IMR-90 (cell line): ENCODE results near the gene GZF1. TPM values are rescaled to one million over a fixed set of nuclear protein-coding genes. Genes with fewer than 3 reads are reported as not detected.

ENCODE experiments used
- ATAC-seq: fragments of 200-7000 bp; cut with Tn5 transposase; 2 replicates; pipeline ENCODE4 v1.9.1; 2020; ENCODE audit warnings: low read depth, mild to moderate bottlenecking, moderate library complexity
- BruUV-seq: library from RNA; stranded (reverse); fragments of 400-500 nt; replicated peaks from 2 replicates; lab custom pipeline; 2021; lab: Mats Ljungman, UMichigan
- CTCF ChIA-PET: fragments of 300-600 bp; formaldehyde crosslinking; extraction: SDS; loops from one replicate; lab custom pipeline; 2021; ENCODE audit warnings: antibody characterized with exemption; lab: Yijun Ruan, JAX
- POLR2A ChIA-PET: fragments of 300-600 bp; sonication (Branson Sonifier 250); formaldehyde crosslinking; loops from one replicate; lab custom pipeline; 2022; ENCODE audit warnings: antibody characterized with exemption; ENCODE audit not compliant: unreplicated experiment; lab: Charles Lee
- DNase-seq: peaks from one replicate; pipeline ENCODE4 v3.0.0; 2013
- H2AFZ ChIP-seq: replicated peaks from 2 replicates; pipeline ENCODE3; 2013; ENCODE audit warnings: low read length, mild to moderate bottlenecking; ENCODE audit not compliant: poor library complexity
- H2AK5ac ChIP-seq: 2 replicates; pipeline ENCODE4 v1.6.1; 2013; ENCODE audit warnings: low read depth, low read length, inconsistent platforms
- H2AK9ac ChIP-seq: replicated peaks from 2 replicates; pipeline ENCODE3; 2013; ENCODE audit warnings: mild to moderate bottlenecking, low read depth, low read length, moderate library complexity; ENCODE audit not compliant: poor library complexity
- H2BK120ac ChIP-seq: 2 replicates; pipeline ENCODE4 v1.6.1; 2013; ENCODE audit warnings: low read depth, low read length, inconsistent platforms
- H2BK15ac ChIP-seq: 3 replicates; pipeline ENCODE4 v1.6.1; 2013; ENCODE audit warnings: low read depth, low read length, inconsistent platforms
- H2BK20ac ChIP-seq: 2 replicates; pipeline ENCODE4 v1.6.1; 2013; ENCODE audit warnings: low read depth, mild to moderate bottlenecking, inconsistent platforms, low read length, moderate library complexity
- H2BK5ac ChIP-seq: 2 replicates; pipeline ENCODE4 v1.6.1; 2013; ENCODE audit warnings: mild to moderate bottlenecking, low read depth, low read length, inconsistent platforms; ENCODE audit not compliant: poor library complexity, severe bottlenecking
- H3K14ac ChIP-seq: replicated peaks from 2 replicates; pipeline ENCODE4 v1.6.1; 2013; ENCODE audit warnings: low read depth, low read length, inconsistent platforms
- H3K18ac ChIP-seq: 2 replicates; pipeline ENCODE4 v1.6.1; 2013; ENCODE audit warnings: low read depth, low read length, control low read depth
- H3K23ac ChIP-seq: 2 replicates; pipeline ENCODE4 v1.6.1; 2013; ENCODE audit warnings: low read depth, low read length, inconsistent platforms
- H3K27ac ChIP-seq: 2 replicates; pipeline ENCODE4 v1.5.1; 2013; ENCODE audit warnings: mild to moderate bottlenecking, control low read depth, low read length; ENCODE audit not compliant: insufficient read depth
- H3K27me3 ChIP-seq: 2 replicates; pipeline ENCODE4 v1.6.1; 2013; ENCODE audit warnings: low read length; ENCODE audit not compliant: control insufficient read depth, insufficient read depth
- H3K36me3 ChIP-seq: 2 replicates; pipeline ENCODE4 v1.6.1; 2013; ENCODE audit warnings: low read length, mixed read lengths; ENCODE audit not compliant: control insufficient read depth, insufficient read depth
- H3K4ac ChIP-seq: 2 replicates; pipeline ENCODE4 v1.6.1; 2013; ENCODE audit warnings: low read depth, low read length, inconsistent platforms
- H3K4me1 ChIP-seq: 2 replicates; pipeline ENCODE4 v1.6.1; 2013; ENCODE audit warnings: low read length, mixed read lengths; ENCODE audit not compliant: control insufficient read depth, insufficient read depth
- H3K4me2 ChIP-seq: 2 replicates; pipeline ENCODE4 v1.6.1; 2013; ENCODE audit warnings: low read depth, mild to moderate bottlenecking, control low read depth, low read length, moderate library complexity
- H3K4me3 ChIP-seq: 2 replicates; pipeline ENCODE4 v1.5.1; 2013; ENCODE audit warnings: low read depth, mild to moderate bottlenecking, control low read depth, low read length, moderate library complexity; ENCODE audit not compliant: insufficient read depth
- H3K56ac ChIP-seq: 2 replicates; pipeline ENCODE4 v1.6.1; 2013; ENCODE audit warnings: low read length, inconsistent platforms; ENCODE audit not compliant: insufficient read depth; ENCODE audit errors: extremely low read depth
- H3K79me1 ChIP-seq, 2 experiments: 2 replicates each; pipeline ENCODE4 v1.6.1; 2013; ENCODE audit warnings: low read length in 2 of 2, inconsistent platforms in 1 of 2, low read depth in 1 of 2
- H3K9ac ChIP-seq: 2 replicates; pipeline ENCODE4 v1.6.1; 2013; ENCODE audit warnings: low read depth, low read length, control low read depth
- H3K9me1 ChIP-seq: 2 replicates; pipeline ENCODE4 v1.6.1; 2013; ENCODE audit warnings: low read length, inconsistent platforms; ENCODE audit not compliant: insufficient read depth
- H3K9me3 ChIP-seq: 2 replicates; pipeline ENCODE4 v1.6.1; 2013; ENCODE audit warnings: low read length; ENCODE audit not compliant: control insufficient read depth, insufficient read depth
- H4K20me1 ChIP-seq: 2 replicates; pipeline ENCODE4 v1.6.1; 2013; ENCODE audit warnings: low read length, inconsistent platforms; ENCODE audit not compliant: insufficient read depth
- H4K5ac ChIP-seq: 2 replicates; pipeline ENCODE4 v1.6.1; 2013; ENCODE audit warnings: mild to moderate bottlenecking, low read depth, low read length, control low read depth
- H4K8ac ChIP-seq, 2 experiments: 2 replicates each; pipeline ENCODE4 v1.6.1; 2013; ENCODE audit warnings: low read depth in 2 of 2, low read length in 2 of 2, control low read depth in 1 of 2, inconsistent platforms in 1 of 2
- H4K91ac ChIP-seq: 2 replicates; pipeline ENCODE4 v1.6.1; 2013; ENCODE audit warnings: low read depth, low read length, inconsistent platforms; ENCODE audit not compliant: insufficient read depth
- BHLHE40 ChIP-seq: fragments of 150-350 bp; IDR thresholded peaks from 2 replicates; pipeline ENCODE4 v1.6.1; 2016; ENCODE audit warnings: mild to moderate bottlenecking, low read depth, low read length
- CEBPB ChIP-seq: IDR thresholded peaks from 2 replicates; pipeline ENCODE4 v1.6.1; 2012; ENCODE audit warnings: low read depth, low read length, improper control_type of control experiment
- CTCF ChIP-seq: conservative IDR thresholded peaks from 2 replicates; pipeline ENCODE4 v1.5.1; 2012; ENCODE audit warnings: mild to moderate bottlenecking, low read depth, low read length, improper control_type of control experiment
- ELK1 ChIP-seq: fragments of 150-350 bp; IDR thresholded peaks from 2 replicates; pipeline ENCODE4 v1.6.1; 2016; ENCODE audit warnings: low read depth, mild to moderate bottlenecking, low read length, moderate library complexity, borderline replicate concordance
- FOS ChIP-seq: fragments of 150-350 bp; IDR thresholded peaks from 2 replicates; pipeline ENCODE4 v1.6.1; 2016; ENCODE audit warnings: low read depth, low read length
- MAFK ChIP-seq: IDR thresholded peaks from 2 replicates; pipeline ENCODE4 v1.6.1; 2012; ENCODE audit warnings: low read depth, low read length, improper control_type of control experiment
- MAZ ChIP-seq: IDR thresholded peaks from 2 replicates; pipeline ENCODE4 v1.6.1; 2012; ENCODE audit warnings: low read depth, mild to moderate bottlenecking, low read length, improper control_type of control experiment, moderate library complexity, borderline replicate concordance
- MXI1 ChIP-seq: IDR thresholded peaks from 2 replicates; pipeline ENCODE4 v1.6.1; 2012; ENCODE audit warnings: low read depth, mild to moderate bottlenecking, low read length, moderate library complexity, borderline replicate concordance
- NFE2L2 ChIP-seq: fragments of 150-350 bp; IDR thresholded peaks from 2 replicates; pipeline ENCODE4 v1.6.1; 2016; ENCODE audit warnings: low read depth, mild to moderate bottlenecking, low read length
- POLR2A ChIP-seq: IDR thresholded peaks from 2 replicates; pipeline ENCODE4 v1.6.1; 2012; ENCODE audit warnings: mild to moderate bottlenecking, low read depth, low read length
- RAD21 ChIP-seq: IDR thresholded peaks from 2 replicates; pipeline ENCODE4 v1.6.1; 2012; ENCODE audit warnings: low read length, improper control_type of control experiment
- RCOR1 ChIP-seq: IDR thresholded peaks from 2 replicates; pipeline ENCODE4 v1.6.1; 2012; ENCODE audit warnings: mild to moderate bottlenecking, low read length, improper control_type of control experiment; ENCODE audit not compliant: insufficient replicate concordance
- WGBS, 2 experiments: methylation state at CpG; one replicate each; pipeline versions ENCODE4 v1.1.5 to v1.1.7; 2013; ENCODE audit warnings: missing lambda C conversion rate in 2 of 2; ENCODE audit not compliant: insufficient read length in 1 of 2; ENCODE audit errors: extremely low coverage in 2 of 2; 5-methylcytosine and 5-hydroxymethylcytosine counted together
- dilution Hi-C: fragments of 300-500 bp; cut with HindIII; formaldehyde crosslinking; loops from one replicate; pipeline ENCODE4 v1.14.3; 2018; ENCODE audit warnings: low sequenced_read_pairs; ENCODE audit not compliant: unreplicated experiment
- in situ Hi-C: fragments of 300-500 bp; cut with MboI; formaldehyde crosslinking; loops from 3 replicates; pipeline ENCODE4 v1.14.3; 2019; ENCODE audit warnings: low sequenced_read_pairs, inconsistent platforms, mixed read lengths
- intact Hi-C: fragments of 100-400 bp; cut with micrococcal nuclease; formaldehyde crosslinking; loops from 2 replicates; pipeline ENCODE4 v1.10.0; 2022
- polyA plus RNA-seq, 3 experiments: library from polyadenylated mRNA; depleted of rRNA; stranded (reverse); fragments of >200 nt; gene quantifications; 2 replicates each; pipeline ENCODE4 v1.2.3, GENCODE V29; 2012; ENCODE audit warnings: low replicate concordance in 1 of 3
- total RNA-seq: library from RNA; depleted of rRNA; stranded (reverse); fragments of >200 nt; gene quantifications from 2 replicates; pipeline ENCODE4 v1.2.3, GENCODE V29; 2012

GZF1 gene
- total and polyA plus RNA-seq, 2 of the 4 experiments (the other 2 are of a cell fraction) = 23.7 to 24.7 TPM

GRCh38 chr20:23386304-23387117 is 24.5 kb downstream of the GZF1 start:
- TF ChIP-seq ELK1 = no peak
- TF ChIP-seq MXI1 = no peak
- TF ChIP-seq FOS = no peak
- no peak for TF ChIP-seq CTCF
- TF ChIP-seq RAD21 = no peak
- no peak for TF ChIP-seq MAFK
- no peak for TF ChIP-seq MAZ
- TF ChIP-seq POLR2A = no peak
- TF ChIP-seq CEBPB = no peak
- no peak for TF ChIP-seq BHLHE40
- no peak for TF ChIP-seq RCOR1
- no peak for TF ChIP-seq NFE2L2
- Histone ChIP-seq H2BK120ac (no peak overlapping the region), H2BK15ac (no peak overlapping the region), H3K4ac (no peak overlapping the region), H4K8ac (no peak overlapping the region), H4K5ac (no peak overlapping the region), H2AK5ac (no peak overlapping the region), H2AFZ (no peak overlapping the region), H4K20me1 (no peaks in the 10 kb centered on the region), H2BK5ac (no peak overlapping the region), H3K14ac (no peak overlapping the region), H3K79me1 (peaks cover 24 to 30% of the 10 kb centered on the region in 2 experiments), H3K27ac (no peak overlapping the region), H3K9me1 (peaks cover 9% of the 10 kb centered on the region; the same call in 1 of the 2 replicates), H3K9me3 (no peaks in the 10 kb centered on the region; the same call in 1 of the 2 replicates), H3K27me3 (no peaks in the 10 kb centered on the region), H2BK20ac (no peak overlapping the region), H4K91ac (no peak overlapping the region), H3K56ac (no peak overlapping the region), H3K23ac (no peak overlapping the region), H3K18ac (no peak overlapping the region), H3K4me3 (no peak overlapping the region), H3K36me3 (peaks cover 5% of the 10 kb centered on the region), H3K4me1 (peaks cover 4% of the 10 kb centered on the region; the same call in 1 of the 2 replicates), H2AK9ac (no peak overlapping the region), H3K4me2 (no peak overlapping the region), H3K9ac (no peak overlapping the region)
- ChIA-PET POLR2A (interaction anchor here (0.7 kb wide), 1 partner anchor 234 kb away, joined by 5 read pairs; no protein-coding TSS in a partner anchor), CTCF (no interaction called here)
- ATAC-seq (no peak), DNase-seq (no peak)
- dilution Hi-C loops = no loop called here
- no TSS peak for BruUV-seq
- intact Hi-C loops = no loop called here
- WGBS, 2 experiments = no CpG with 5 or more reads among the region's 6 CpGs
- in situ Hi-C loops = no loop called here
